ENCODE data around the gene GSTO2.
A peak's percentile ranks its signal among the peaks of the same experiment; 100 is the strongest.

Gene GSTO2

GRCh38 chr10:104324931-104325330, 55.9 kb downstream of the GSTO2 start:
- Histone ChIP-seq H3K4me1 (ENCODE audit: control insufficient read depth, insufficient read depth, low read length) (peaks cover 28% of the 10 kb centered on the region), H3K9ac (ENCODE audit: low read depth, low read length) (no peak overlapping the region), H3K4me3 (ENCODE audit: low read depth, low read length) (no peak overlapping the region), H3K36me3 (ENCODE audit: control insufficient read depth, insufficient read depth, low read length) (no peaks in the 10 kb centered on the region), H3K27me3 (ENCODE audit: control insufficient read depth, insufficient read depth, low read length) (no peaks in the 10 kb centered on the region), H3K9me3 (ENCODE audit: control insufficient read depth, insufficient read depth, low read length) (no peaks in the 10 kb centered on the region)

GRCh38 chr10:104325436-104326435, 56.8 kb downstream of the GSTO2 start:
- Histone ChIP-seq H3K9ac (ENCODE audit: low read depth, low read length) (no peak overlapping the region), H3K4me1 (ENCODE audit: control insufficient read depth, insufficient read depth, low read length) (peaks cover 34% of the 10 kb centered on the region), H3K4me3 (ENCODE audit: low read depth, low read length) (no peak overlapping the region), H3K9me3 (ENCODE audit: control insufficient read depth, insufficient read depth, low read length) (no peaks in the 10 kb centered on the region), H3K27me3 (ENCODE audit: control insufficient read depth, insufficient read depth, low read length) (no peaks in the 10 kb centered on the region), H3K36me3 (ENCODE audit: control insufficient read depth, insufficient read depth, low read length) (no peaks in the 10 kb centered on the region)

GRCh38 chr10:104326991-104327610, 58.1 kb downstream of the GSTO2 start:
- H3K9ac ChIP-seq (ENCODE audit: low read depth, low read length) = no peak overlapping the region
- H3K4me1 ChIP-seq (ENCODE audit: control insufficient read depth, insufficient read depth, low read length) = peaks cover 42% of the 10 kb centered on the region
- H3K36me3 ChIP-seq (ENCODE audit: control insufficient read depth, insufficient read depth, low read length) = no peaks in the 10 kb centered on the region
- H3K4me3 ChIP-seq (ENCODE audit: low read depth, low read length) = no peak overlapping the region
- no peaks in the 10 kb centered on the region for H3K9me3 ChIP-seq (ENCODE audit: control insufficient read depth, insufficient read depth, low read length)
- H3K27me3 ChIP-seq (ENCODE audit: control insufficient read depth, insufficient read depth, low read length) = no peaks in the 10 kb centered on the region

DNA sequence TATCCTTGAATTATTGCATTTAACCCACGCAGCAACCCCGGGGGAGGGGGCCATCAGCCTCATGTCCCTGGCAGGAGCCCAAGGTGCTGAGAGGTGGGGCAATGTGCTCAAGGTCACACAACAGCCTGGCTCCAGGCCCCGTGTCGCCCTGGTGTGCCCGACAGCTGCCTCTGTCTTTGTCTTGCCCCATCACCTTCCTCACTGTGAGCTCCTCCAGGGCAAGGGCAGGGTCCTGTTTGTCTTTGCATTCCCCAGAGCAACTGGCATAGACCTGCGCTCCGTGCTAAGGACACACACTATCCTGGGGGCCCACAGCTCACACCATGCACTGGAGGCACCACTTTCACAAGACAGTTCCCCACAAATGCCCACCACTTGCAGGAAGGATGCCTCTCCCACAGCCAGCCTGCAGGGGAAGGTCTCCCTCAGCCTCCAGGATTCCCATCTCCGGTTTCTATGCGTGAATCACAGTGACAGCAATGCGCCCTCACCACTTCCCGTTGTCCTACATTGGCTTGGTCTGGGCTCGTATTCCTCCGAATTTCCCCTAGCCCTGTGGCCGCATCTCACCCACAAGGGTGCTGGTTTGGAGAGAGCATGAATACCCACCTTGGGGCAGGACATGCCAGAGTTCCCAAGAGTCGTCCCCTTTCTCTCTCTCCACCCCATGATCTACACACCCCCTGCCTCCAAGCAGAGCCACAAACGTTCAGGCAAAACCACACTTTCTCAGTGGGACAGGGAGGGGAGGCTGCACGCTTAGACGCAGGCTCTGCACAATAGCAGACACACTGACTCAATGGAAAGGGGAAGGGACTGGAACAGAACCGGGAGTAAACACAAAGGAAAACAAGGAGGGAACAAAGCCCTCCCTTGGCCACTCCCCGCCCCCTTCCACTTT, 59.0 kb downstream of the GSTO2 start:
- peaks cover 45% of the 10 kb centered on the region for H3K4me1 ChIP-seq (ENCODE audit: control insufficient read depth, insufficient read depth, low read length)

GRCh38 chr10:104328646-104328895, 59.6 kb downstream of the GSTO2 start:
- Histone ChIP-seq H3K9me3 (ENCODE audit: control insufficient read depth, insufficient read depth, low read length) (no peaks in the 10 kb centered on the region), H3K9ac (ENCODE audit: low read depth, low read length) (peak overlapping the region; percentile 28), H3K4me3 (ENCODE audit: low read depth, low read length) (peak overlapping the region; percentile 12), H3K4me1 (ENCODE audit: control insufficient read depth, insufficient read depth, low read length) (peaks cover 45% of the 10 kb centered on the region), H3K27me3 (ENCODE audit: control insufficient read depth, insufficient read depth, low read length) (no peaks in the 10 kb centered on the region), H3K36me3 (ENCODE audit: control insufficient read depth, insufficient read depth, low read length) (no peaks in the 10 kb centered on the region)

More for the DNA sequence above, 59.0 kb downstream of the GSTO2 start:
- no peaks in the 10 kb centered on the region for H3K36me3 ChIP-seq (ENCODE audit: control insufficient read depth, insufficient read depth, low read length)
- no peaks in the 10 kb centered on the region for H3K27me3 ChIP-seq (ENCODE audit: control insufficient read depth, insufficient read depth, low read length)
- H3K9ac ChIP-seq (ENCODE audit: low read depth, low read length) = peak overlapping the region; percentile 28
- H3K9me3 ChIP-seq (ENCODE audit: control insufficient read depth, insufficient read depth, low read length) = no peaks in the 10 kb centered on the region
- H3K4me3 ChIP-seq (ENCODE audit: low read depth, low read length) = peak overlapping the region; percentile 12

GRCh38 chr10:104328896-104329710, 60.1 kb downstream of the GSTO2 start:
- H3K9me3 ChIP-seq (ENCODE audit: control insufficient read depth, insufficient read depth, low read length) = no peaks in the 10 kb centered on the region
- peaks cover 46% of the 10 kb centered on the region for H3K4me1 ChIP-seq (ENCODE audit: control insufficient read depth, insufficient read depth, low read length)
- no peak overlapping the region for H3K9ac ChIP-seq (ENCODE audit: low read depth, low read length)

DNA sequence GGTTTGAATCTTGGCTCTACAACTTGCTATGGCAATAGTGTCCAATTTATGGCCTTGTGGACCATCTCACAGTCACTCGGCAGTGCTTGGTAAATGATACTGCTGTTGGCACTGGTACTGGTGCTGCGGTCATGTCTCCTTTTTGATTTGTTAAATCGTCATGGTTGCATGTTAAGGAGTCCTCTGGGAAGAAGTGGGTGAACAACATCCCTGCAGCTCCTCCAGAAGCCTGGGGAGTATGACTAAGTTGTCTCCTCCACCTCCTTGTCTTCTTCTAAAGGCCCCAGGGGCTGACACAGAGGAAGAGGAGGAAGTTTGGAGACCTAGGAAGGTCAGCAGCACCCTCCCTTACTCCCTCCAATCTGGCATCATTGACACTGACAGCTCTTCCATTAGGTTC, 60.8 kb downstream of the GSTO2 start:
- Histone ChIP-seq H3K9ac (ENCODE audit: low read depth, low read length) (no peak overlapping the region), H3K9me3 (ENCODE audit: control insufficient read depth, insufficient read depth, low read length) (no peaks in the 10 kb centered on the region), H3K36me3 (ENCODE audit: control insufficient read depth, insufficient read depth, low read length) (no peaks in the 10 kb centered on the region), H3K4me3 (ENCODE audit: low read depth, low read length) (no peak overlapping the region), H3K4me1 (ENCODE audit: control insufficient read depth, insufficient read depth, low read length) (peaks cover 47% of the 10 kb centered on the region), H3K27me3 (ENCODE audit: control insufficient read depth, insufficient read depth, low read length) (no peaks in the 10 kb centered on the region)

More at GRCh38 chr10:104328896-104329710, 60.1 kb downstream of the GSTO2 start:
- Histone ChIP-seq H3K4me3 (ENCODE audit: low read depth, low read length) (peak overlapping the region; percentile 12), H3K36me3 (ENCODE audit: control insufficient read depth, insufficient read depth, low read length) (no peaks in the 10 kb centered on the region), H3K27me3 (ENCODE audit: control insufficient read depth, insufficient read depth, low read length) (no peaks in the 10 kb centered on the region)

GRCh38 chr10:104330168-104331110, 61.5 kb downstream of the GSTO2 start:
- H3K36me3 ChIP-seq (ENCODE audit: control insufficient read depth, insufficient read depth, low read length) = no peaks in the 10 kb centered on the region
- no peak overlapping the region for H3K9ac ChIP-seq (ENCODE audit: low read depth, low read length)
- no peaks in the 10 kb centered on the region for H3K27me3 ChIP-seq (ENCODE audit: control insufficient read depth, insufficient read depth, low read length)
- H3K9me3 ChIP-seq (ENCODE audit: control insufficient read depth, insufficient read depth, low read length) = no peaks in the 10 kb centered on the region
- peaks cover 47% of the 10 kb centered on the region for H3K4me1 ChIP-seq (ENCODE audit: control insufficient read depth, insufficient read depth, low read length)
- H3K4me3 ChIP-seq (ENCODE audit: low read depth, low read length) = no peak overlapping the region

GRCh38 chr10:104331208-104331838, 62.3 kb downstream of the GSTO2 start:
- Histone ChIP-seq H3K4me1 (ENCODE audit: control insufficient read depth, insufficient read depth, low read length) (peaks cover 47% of the 10 kb centered on the region), H3K9ac (ENCODE audit: low read depth, low read length) (peak overlapping the region; percentile 40), H3K36me3 (ENCODE audit: control insufficient read depth, insufficient read depth, low read length) (no peaks in the 10 kb centered on the region), H3K4me3 (ENCODE audit: low read depth, low read length) (no peak overlapping the region), H3K9me3 (ENCODE audit: control insufficient read depth, insufficient read depth, low read length) (no peaks in the 10 kb centered on the region), H3K27me3 (ENCODE audit: control insufficient read depth, insufficient read depth, low read length) (no peaks in the 10 kb centered on the region)
